ENCODE results near the gene KRT8.

Gene KRT8

DNA sequence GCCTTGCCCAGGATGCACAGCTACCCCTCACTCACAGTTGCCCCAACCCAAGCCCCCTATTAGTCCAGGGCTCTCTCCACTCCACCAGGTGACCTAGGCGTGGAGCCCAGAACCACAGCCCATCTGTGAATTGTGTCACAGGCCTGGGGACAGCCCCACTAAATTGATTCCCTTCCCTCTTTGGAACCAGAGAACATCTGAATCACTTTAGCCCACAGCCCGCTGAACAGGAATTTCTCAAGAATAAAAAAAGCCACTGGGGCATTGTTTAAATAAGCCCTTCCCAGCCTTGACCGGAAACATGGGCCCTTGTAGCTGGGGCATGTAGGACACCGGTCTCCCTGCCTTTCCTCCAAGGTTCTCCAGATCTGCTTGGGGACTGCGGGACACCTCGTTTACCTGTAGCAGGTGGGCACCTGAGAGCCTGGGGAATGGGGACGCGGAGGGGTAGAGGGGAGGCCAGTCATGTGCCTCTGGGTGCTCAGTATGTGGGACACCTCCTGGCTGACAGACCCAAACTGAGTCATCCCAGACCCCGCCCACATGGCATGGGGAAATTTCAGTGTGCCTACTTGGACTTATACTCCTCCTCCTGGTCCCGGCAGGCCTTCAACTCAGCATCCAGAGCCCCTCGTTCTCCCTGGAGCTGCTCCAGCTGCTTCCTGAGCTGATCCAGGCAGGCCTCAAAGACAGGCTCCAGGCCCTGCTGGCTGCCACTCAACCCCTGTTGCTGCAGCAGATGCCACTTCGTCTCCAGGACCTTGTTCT lies 57.4 kb downstream of the KRT8 start:
- no peak for DNase-seq (ENCODE audit: low read depth in 2 of 2)

Measured in activated CD4-positive, alpha-beta T cell treated with anti-CD3 and anti-CD28 coated beads for 24 hours (primary cell).